Fibroblast of pulmonary artery (primary cell): ENCODE data around the gene CFAP73.

Experiments
- DNase-seq: peaks from one replicate; pipeline ENCODE4 v3.0.0-alpha.2; 2010; ENCODE audit warnings: low read depth
- H3K4me3 ChIP-seq: replicated peaks from 2 replicates; pipeline ENCODE4 v1.5.1; 2011; ENCODE audit warnings: low read depth, mild to moderate bottlenecking, control low read depth, low read length, moderate library complexity
- CTCF ChIP-seq: IDR thresholded peaks from 2 replicates; pipeline ENCODE4 v1.5.1; 2011; ENCODE audit warnings: mild to moderate bottlenecking, control low read depth, low read length, inconsistent platforms; ENCODE audit errors: missing control alignments

Gene CFAP73

GRCh38 chr12:113197518-113198077, 48.1 kb downstream of the CFAP73 start:
- H3K4me3 ChIP-seq = no peak overlapping the region
- DNase-seq = no peak
- TF ChIP-seq CTCF = no peak

GRCh38 chr12:113198296-113198695, 48.8 kb downstream of the CFAP73 start:
- H3K4me3 ChIP-seq = no peak overlapping the region
- TF ChIP-seq CTCF = no peak
- DNase-seq = no peak

GRCh38 chr12:113200021-113200797, 50.7 kb downstream of the CFAP73 start:
- no peak for DNase-seq
- no peak overlapping the region for H3K4me3 ChIP-seq
- no peak for TF ChIP-seq CTCF

DNA sequence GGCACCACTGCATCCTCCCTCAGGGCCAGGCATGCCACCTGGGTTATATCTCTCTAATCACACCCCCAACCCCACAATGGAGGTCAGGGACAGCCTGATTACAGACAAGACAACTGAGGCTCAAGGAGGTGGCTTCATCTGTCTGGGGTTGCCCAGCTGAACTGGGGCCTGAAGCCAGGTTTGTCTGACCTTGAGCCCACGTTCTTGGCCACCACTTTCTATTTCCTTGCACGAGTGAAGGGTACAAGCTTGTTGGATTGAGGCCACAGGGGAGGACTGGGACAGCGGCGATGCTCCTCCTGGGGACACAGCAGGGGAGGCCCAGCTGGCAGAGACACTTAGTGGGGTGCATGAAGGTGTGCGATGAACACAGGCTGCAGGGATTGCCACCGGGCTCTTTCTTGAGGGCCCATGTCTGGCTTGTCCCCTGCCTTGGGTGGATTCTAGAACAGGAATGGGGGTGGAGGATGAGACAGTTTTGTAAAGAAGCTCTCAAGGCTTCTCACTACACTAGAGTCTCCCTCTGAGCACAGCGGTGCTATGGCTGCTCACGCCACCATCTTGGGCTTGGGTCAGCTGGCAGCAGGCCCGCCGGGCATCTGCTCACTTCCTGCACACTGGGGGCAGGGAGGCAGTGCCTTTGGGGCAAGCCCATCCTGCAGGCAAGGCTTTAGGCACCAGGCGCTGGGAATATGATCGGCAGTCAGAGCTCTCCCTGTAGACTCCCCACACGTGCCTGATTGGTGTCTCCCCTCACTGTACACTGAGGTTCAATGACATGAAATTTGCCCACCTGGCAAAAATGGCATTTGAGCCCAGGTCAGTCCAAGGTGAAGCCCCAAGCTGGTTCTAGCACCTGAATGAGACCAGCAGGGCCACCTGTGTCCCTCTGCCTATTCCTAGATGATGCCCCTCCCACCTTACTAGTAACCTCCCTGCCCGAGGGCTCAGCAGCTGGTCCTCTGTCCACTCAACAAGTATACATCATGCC, 52.0 kb downstream of the CFAP73 start:
- DNase-seq = no peak
- no peak for TF ChIP-seq CTCF

GRCh38 chr12:113202300-113203075, 53.0 kb downstream of the CFAP73 start:
- no peak for TF ChIP-seq CTCF
- DNase-seq = no peak
- H3K4me3 ChIP-seq = no peak overlapping the region

More for the DNA sequence above, 52.0 kb downstream of the CFAP73 start:
- no peak overlapping the region for H3K4me3 ChIP-seq
